ENCODE data around the gene STH. TPM values are rescaled to one million over a fixed set of nuclear protein-coding genes. Genes with fewer than 3 reads are reported as not detected.
"Not testable (repeated sequence)": the region's sequence is repeated elsewhere in the genome, so short reads cannot be mapped to it uniquely, and the experiment has no call there.

The STH gene
- total RNA-seq, 3 donors from 2014 or later: not detected

DNA sequence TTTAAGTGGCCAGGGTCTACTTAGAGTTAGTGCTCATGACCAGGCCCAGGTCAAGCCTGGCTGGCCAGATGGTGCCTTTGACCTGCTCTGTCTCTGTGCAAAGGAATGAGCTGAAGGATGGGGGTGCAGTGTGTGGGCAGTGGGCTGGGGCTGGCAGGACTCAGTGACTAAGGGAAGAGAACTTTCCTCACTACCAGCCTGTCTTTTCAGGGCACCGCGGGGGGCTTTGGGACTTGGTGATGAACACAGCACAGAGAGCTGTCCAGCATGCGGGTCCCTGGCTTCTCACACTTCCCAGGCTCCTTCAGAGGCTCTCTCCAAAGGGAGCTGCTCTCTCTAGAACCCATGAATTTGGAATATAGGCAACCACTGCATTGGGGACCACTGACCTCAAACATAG, 43.0 kb upstream of the STH start:
- Histone ChIP-seq H3K27ac (no peak overlapping the region), H3K27me3 (no peaks in the 10 kb centered on the region), H3K4me1 (no peaks in the 10 kb centered on the region), H3K9me3 (no peaks in the 10 kb centered on the region), H3K4me3 (no peak overlapping the region), H3K36me3 (no peaks in the 10 kb centered on the region)
- no peak for DNase-seq (ENCODE audit: low spot score in 2 of 2)
- TF ChIP-seq POLR2AphosphoS5 (IDR thresholded peaks at IDR 0.05): no peak
- intact Hi-C loops (cut with DNase I; ENCODE audit: low total_unique reads): loop anchor here (2.0 kb wide), 1 partner anchor 19 kb away; no protein-coding TSS in a partner anchor

DNA sequence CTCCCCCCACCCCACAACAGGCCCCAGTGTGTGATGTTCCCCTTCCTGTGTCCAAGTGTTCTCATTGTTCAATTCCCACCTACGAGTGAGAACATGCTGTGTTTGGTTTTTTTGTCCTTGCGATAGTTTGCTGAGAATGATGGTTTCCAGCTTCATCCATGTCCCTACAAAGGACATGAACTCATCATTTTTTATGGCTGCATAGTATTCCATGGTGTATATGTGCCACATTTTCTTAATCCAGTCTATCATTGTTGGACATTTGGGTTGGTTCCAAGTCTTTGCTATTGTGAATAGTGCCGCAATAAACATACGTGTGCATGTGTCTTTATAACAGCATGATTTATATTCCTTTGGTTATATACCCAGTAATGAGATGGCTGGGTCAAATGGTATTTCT, 42.3 kb upstream of the STH start:
- not testable (repeated sequence) for H3K9me3 ChIP-seq; DNase-seq (ENCODE audit: low spot score in 2 of 2); H3K27me3 ChIP-seq; H3K36me3 ChIP-seq; H3K4me3 ChIP-seq; H3K27ac ChIP-seq; H3K4me1 ChIP-seq
- intact Hi-C loops (cut with DNase I; ENCODE audit: low total_unique reads): loop anchor here (2.0 kb wide), 1 partner anchor 20 kb away; no protein-coding TSS in a partner anchor

DNA sequence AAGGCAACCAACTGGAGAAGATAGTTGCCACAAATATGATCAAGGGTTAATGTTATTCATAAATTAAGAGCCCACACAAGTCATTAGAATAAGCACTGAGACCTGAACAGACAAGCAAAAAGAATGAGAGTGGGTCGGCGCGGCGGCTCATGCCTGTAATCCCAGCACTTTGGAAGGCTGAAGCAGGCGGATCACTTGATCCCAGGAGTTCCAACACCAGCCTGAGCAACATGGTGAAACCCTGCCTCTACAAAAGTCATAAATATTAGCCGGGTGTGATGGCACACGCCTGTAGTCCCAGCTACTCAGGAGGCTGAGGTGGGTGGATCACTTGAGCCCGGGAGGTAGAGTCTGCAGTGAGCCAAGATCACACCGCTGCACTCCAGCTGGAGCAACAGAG, 40.7 kb upstream of the STH start:
- DNase-seq (ENCODE audit: low spot score in 2 of 2): no peak
- Histone ChIP-seq H3K36me3 (no peaks in the 10 kb centered on the region), H3K27me3 (no peaks in the 10 kb centered on the region), H3K27ac (no peak overlapping the region), H3K4me1 (no peaks in the 10 kb centered on the region), H3K9me3 (no peaks in the 10 kb centered on the region), H3K4me3 (no peak overlapping the region)
- TF ChIP-seq POLR2AphosphoS5 (IDR thresholded peaks at IDR 0.05): no peak
- no peak for TF ChIP-seq POLR2A (IDR thresholded peaks at IDR 0.05)
- TF ChIP-seq, protein P1, sequence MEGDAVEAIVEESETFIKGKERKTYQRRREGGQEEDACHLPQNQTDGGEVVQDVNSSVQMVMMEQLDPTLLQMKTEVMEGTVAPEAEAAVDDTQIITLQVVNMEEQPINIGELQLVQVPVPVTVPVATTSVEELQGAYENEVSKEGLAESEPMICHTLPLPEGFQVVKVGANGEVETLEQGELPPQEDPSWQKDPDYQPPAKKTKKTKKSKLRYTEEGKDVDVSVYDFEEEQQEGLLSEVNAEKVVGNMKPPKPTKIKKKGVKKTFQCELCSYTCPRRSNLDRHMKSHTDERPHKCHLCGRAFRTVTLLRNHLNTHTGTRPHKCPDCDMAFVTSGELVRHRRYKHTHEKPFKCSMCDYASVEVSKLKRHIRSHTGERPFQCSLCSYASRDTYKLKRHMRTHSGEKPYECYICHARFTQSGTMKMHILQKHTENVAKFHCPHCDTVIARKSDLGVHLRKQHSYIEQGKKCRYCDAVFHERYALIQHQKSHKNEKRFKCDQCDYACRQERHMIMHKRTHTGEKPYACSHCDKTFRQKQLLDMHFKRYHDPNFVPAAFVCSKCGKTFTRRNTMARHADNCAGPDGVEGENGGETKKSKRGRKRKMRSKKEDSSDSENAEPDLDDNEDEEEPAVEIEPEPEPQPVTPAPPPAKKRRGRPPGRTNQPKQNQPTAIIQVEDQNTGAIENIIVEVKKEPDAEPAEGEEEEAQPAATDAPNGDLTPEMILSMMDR (IDR thresholded peaks at IDR 0.05): no peak
- intact Hi-C loops (cut with DNase I; ENCODE audit: low total_unique reads): no loop called here

DNA sequence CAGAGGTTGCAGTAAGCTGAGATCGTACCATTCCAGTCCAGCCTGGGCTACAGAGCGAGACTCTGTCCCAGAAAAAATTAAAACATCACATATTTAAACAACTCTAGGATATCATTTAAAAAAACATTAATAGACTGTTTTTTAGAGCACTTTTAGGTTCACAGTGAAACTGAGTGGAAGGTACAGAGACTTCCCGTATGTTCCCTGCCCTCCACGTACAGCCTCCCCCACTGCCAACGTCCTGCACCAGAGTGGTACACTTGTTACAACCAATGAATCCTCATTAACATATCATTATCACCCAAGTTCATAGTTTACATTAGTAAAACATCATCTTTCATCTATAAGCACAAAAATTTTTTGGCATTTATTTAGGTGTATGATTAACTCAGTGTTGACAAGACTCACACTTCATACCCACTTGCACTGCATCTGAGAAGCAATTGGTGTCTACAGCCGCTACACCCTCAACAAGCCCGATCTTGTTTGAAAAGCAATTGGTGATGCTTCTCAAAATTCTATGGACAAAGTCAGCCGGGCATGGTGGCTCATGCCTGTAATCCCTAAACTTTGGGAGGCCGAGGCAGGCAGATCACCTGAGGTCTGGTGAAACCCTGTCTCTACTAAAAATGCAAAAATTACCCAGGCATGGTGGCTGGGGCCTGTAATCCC, 39.9 kb upstream of the STH start:
- intact Hi-C loops (cut with DNase I; ENCODE audit: low total_unique reads): no loop called here
- DNase-seq (ENCODE audit: low spot score in 2 of 2): no peak

DNA sequence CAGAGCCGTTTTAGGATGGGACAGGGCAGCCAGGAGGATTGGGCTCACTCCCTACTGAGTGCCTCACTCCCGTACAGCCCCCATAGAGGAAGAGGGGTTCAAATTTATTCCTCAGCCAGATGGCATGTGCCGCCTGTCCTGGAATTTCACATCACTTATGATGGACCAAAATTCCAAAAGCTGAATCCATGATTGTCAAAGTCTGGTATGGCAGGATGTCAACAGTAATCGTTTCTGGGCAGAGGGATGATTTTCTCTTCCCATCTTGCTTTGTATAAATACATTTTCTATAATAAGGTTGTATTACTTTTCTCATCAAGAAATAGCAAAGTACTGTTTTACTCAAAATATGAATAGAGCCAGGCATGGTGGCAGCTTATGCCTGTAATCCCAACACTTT, 38.7 kb upstream of the STH start:
- Histone ChIP-seq H3K4me1 (no peaks in the 10 kb centered on the region), H3K4me3 (no peak overlapping the region), H3K9me3 (no peaks in the 10 kb centered on the region), H3K36me3 (no peaks in the 10 kb centered on the region), H3K27me3 (no peaks in the 10 kb centered on the region), H3K27ac (no peak overlapping the region)
- DNase-seq (ENCODE audit: low spot score in 2 of 2): no peak
- TF ChIP-seq POLR2A (IDR thresholded peaks at IDR 0.05) (no peak), POLR2AphosphoS5 (IDR thresholded peaks at IDR 0.05) (no peak)
- TF ChIP-seq, protein P1 (IDR thresholded peaks at IDR 0.05): no peak
- intact Hi-C loops (cut with DNase I; ENCODE audit: low total_unique reads): no loop called here

More for the DNA sequence above, 39.9 kb upstream of the STH start:
- Histone ChIP-seq H3K36me3 (no peaks in the 10 kb centered on the region), H3K27ac (no peak overlapping the region), H3K27me3 (no peaks in the 10 kb centered on the region), H3K9me3 (no peaks in the 10 kb centered on the region), H3K4me3 (no peak overlapping the region), H3K4me1 (no peaks in the 10 kb centered on the region)
- TF ChIP-seq, protein P1 (IDR thresholded peaks at IDR 0.05): no peak
- TF ChIP-seq POLR2AphosphoS5 (IDR thresholded peaks at IDR 0.05): no peak
- no peak for TF ChIP-seq POLR2A (IDR thresholded peaks at IDR 0.05)

DNA sequence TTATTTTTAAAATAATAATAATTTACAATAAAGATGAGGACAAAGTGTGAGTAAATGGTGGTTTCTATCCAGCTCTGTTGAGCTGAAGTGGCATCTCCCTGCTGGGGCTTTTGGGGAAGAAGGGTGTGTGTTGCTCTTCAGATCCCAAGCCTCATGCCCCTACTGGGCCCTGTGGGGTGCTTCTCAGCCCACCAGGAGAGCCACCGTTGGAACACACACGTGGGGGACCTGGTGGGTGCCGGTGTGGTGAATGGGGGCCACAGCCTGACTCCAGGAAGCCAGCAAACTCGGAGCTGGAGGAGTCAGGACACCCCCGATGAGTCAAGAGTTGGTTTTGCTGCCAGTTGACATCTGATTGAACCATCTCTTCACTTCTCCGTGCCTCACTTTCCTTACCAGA, 37.8 kb upstream of the STH start:
- intact Hi-C loops (cut with DNase I; ENCODE audit: low total_unique reads): no loop called here
- Histone ChIP-seq H3K36me3 (no peaks in the 10 kb centered on the region), H3K9me3 (no peaks in the 10 kb centered on the region), H3K27ac (no peak overlapping the region), H3K27me3 (no peaks in the 10 kb centered on the region), H3K4me1 (no peaks in the 10 kb centered on the region), H3K4me3 (no peak overlapping the region)
- no peak for TF ChIP-seq POLR2A (IDR thresholded peaks at IDR 0.05)
- TF ChIP-seq, protein P1 (IDR thresholded peaks at IDR 0.05): no peak
- TF ChIP-seq POLR2AphosphoS5 (IDR thresholded peaks at IDR 0.05): no peak
- DNase-seq (ENCODE audit: low spot score in 2 of 2): no peak

All from breast epithelium (tissue), 4 donors.